OCI-LY3 (cell line): ENCODE results near the gene RAD51B.

ENCODE experiments used
- EZH2phosphoT487 ChIP-seq: fragments of 200-600 bp; shearing (Covaris generic); IDR thresholded peaks from 2 replicates; pipeline ENCODE4 v1.6.1; 2018; ENCODE audit warnings: antibody characterized with exemption, mixed run types, low read depth
- TF ChIP-seq, protein P1 (sequence below): fragments of 200-600, 300-600 bp; sonication (generic); IDR thresholded peaks from 2 replicates; pipeline ENCODE4 v1.5.1; 2014; ENCODE audit warnings: antibody characterized with exemption, low read length, low read depth

DNA sequence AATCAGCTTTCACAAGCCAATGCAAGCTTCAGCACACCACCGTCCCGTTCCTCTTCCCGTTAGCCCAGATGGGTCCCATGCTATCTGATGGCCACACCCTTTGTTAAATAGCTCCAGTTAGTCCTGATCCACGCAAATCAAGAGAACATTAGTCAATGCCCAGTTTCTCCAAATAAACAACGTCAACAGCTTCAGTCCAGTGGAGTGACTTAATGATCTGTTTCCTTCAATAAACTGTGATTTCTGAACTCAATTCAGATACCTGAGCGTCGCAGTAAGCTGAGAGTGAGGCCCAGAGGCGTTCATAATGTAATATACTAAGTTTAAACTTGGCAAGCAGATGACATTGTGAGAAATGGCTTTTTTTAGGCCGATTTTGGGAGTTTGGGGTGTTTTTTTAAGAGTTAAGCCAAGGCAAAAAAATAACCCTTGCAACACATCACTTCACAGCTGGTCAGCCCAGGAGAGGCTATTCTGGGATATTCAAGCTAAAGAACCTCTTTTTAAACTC lies 861.0 kb downstream of the RAD51B start:
- TF ChIP-seq, protein P1, sequence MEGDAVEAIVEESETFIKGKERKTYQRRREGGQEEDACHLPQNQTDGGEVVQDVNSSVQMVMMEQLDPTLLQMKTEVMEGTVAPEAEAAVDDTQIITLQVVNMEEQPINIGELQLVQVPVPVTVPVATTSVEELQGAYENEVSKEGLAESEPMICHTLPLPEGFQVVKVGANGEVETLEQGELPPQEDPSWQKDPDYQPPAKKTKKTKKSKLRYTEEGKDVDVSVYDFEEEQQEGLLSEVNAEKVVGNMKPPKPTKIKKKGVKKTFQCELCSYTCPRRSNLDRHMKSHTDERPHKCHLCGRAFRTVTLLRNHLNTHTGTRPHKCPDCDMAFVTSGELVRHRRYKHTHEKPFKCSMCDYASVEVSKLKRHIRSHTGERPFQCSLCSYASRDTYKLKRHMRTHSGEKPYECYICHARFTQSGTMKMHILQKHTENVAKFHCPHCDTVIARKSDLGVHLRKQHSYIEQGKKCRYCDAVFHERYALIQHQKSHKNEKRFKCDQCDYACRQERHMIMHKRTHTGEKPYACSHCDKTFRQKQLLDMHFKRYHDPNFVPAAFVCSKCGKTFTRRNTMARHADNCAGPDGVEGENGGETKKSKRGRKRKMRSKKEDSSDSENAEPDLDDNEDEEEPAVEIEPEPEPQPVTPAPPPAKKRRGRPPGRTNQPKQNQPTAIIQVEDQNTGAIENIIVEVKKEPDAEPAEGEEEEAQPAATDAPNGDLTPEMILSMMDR, result no peak
- no peak for TF ChIP-seq EZH2phosphoT487
